ENCODE data around the gene TALDO1.

Gene TALDO1

DNA sequence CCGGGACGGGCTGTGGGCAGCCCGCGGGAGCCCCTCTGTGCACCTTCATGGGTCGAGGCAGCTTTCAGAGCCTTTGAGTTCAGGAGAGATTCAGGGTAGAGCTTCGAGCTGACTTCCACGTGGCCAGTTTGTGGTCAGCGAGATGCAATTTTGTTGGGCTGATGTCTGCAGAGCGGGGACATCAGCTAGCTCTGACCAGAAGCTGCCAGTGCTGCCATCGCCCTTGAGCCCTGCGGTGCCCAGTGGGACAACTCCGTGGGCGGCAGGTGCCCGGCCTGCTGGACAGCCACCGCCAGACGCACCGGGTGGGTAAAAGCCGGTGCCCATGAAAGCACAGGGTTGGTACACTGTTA, 719 bp downstream of the TALDO1 start:
- Histone ChIP-seq H3K4me1 (ENCODE audit: insufficient read depth, low read length) (peaks cover 16% of the 10 kb centered on the region), H3K36me3 (ENCODE audit: insufficient read depth, low read length) (no peaks in the 10 kb centered on the region), H3K27me3 (ENCODE audit: control insufficient read depth in 1 of 2, insufficient read depth in 2 of 2, low read length in 2 of 2) (no peaks in the 10 kb centered on the region), H3K4me3 (ENCODE audit: low read depth in 1 of 2, low read length in 2 of 2) (peak overlapping the region; percentile 71 to 80), H3K27ac (ENCODE audit: low read depth, low read length) (peak overlapping the region; percentile 32), H3K9me3 (ENCODE audit: low read length) (no peaks in the 10 kb centered on the region), H3K9ac (ENCODE audit: low read length) (no peak overlapping the region)

GRCh38 chr11:749731-750130, 2.5 kb downstream of the TALDO1 start:
- no peaks in the 10 kb centered on the region for H3K27me3 ChIP-seq (ENCODE audit: control insufficient read depth in 1 of 2, insufficient read depth in 2 of 2, low read length in 2 of 2)
- H3K36me3 ChIP-seq (ENCODE audit: insufficient read depth, low read length) = no peaks in the 10 kb centered on the region
- peaks cover 16% of the 10 kb centered on the region for H3K4me1 ChIP-seq (ENCODE audit: insufficient read depth, low read length)
- no peak overlapping the region for H3K27ac ChIP-seq (ENCODE audit: low read depth, low read length)
- no peak overlapping the region for H3K4me3 ChIP-seq (ENCODE audit: low read depth in 1 of 2, low read length in 2 of 2)
- H3K9ac ChIP-seq (ENCODE audit: low read length) = no peak overlapping the region
- H3K9me3 ChIP-seq (ENCODE audit: low read length) = no peaks in the 10 kb centered on the region

GRCh38 chr11:760236-760635, 13.0 kb downstream of the TALDO1 start:
- Histone ChIP-seq H3K4me1 (ENCODE audit: insufficient read depth, low read length) (no peaks in the 10 kb centered on the region), H3K9me3 (ENCODE audit: low read length) (no peaks in the 10 kb centered on the region), H3K27me3 (ENCODE audit: control insufficient read depth in 1 of 2, insufficient read depth in 2 of 2, low read length in 2 of 2) (no peaks in the 10 kb centered on the region), H3K9ac (ENCODE audit: low read length) (no peak overlapping the region), H3K4me3 (ENCODE audit: low read depth in 1 of 2, low read length in 2 of 2) (no peak overlapping the region), H3K36me3 (ENCODE audit: insufficient read depth, low read length) (peaks cover 59% of the 10 kb centered on the region), H3K27ac (ENCODE audit: low read depth, low read length) (no peak overlapping the region)

DNA sequence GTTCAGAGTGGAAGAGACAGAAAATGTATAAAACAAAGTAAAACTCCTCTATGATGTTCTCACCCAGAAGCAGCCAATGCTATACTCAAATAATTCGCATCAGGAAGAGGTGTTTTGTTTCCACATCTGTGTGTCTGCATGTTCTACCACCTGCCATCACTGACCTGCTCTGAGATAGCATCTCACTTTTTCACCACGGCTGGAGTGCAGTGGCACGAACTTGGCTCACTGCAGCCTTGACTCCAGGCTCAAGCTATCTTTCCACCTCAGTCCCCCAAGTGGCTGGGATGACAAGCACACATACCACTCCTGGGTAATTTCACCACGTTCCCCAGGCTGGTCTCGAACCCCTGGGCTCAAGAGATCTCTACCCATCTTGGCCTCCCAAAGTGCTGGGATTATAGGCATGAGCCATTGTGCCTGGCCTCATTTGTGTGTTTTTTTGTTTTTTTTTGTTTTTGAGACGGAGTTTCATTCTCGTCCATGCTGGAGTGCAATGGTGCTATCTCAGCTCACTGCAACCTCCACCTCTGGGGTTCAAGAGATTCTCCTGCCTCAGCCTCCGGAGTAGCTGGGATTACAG, 14.4 kb downstream of the TALDO1 start:
- H3K9me3 ChIP-seq (ENCODE audit: low read length) = no peaks in the 10 kb centered on the region
- no peaks in the 10 kb centered on the region for H3K27me3 ChIP-seq (ENCODE audit: control insufficient read depth in 1 of 2, insufficient read depth in 2 of 2, low read length in 2 of 2)
- H3K27ac ChIP-seq (ENCODE audit: low read depth, low read length) = no peak overlapping the region
- H3K4me1 ChIP-seq (ENCODE audit: insufficient read depth, low read length) = no peaks in the 10 kb centered on the region
- no peak overlapping the region for H3K4me3 ChIP-seq (ENCODE audit: low read depth in 1 of 2, low read length in 2 of 2)
- H3K9ac ChIP-seq (ENCODE audit: low read length) = no peak overlapping the region
- peaks cover 61% of the 10 kb centered on the region for H3K36me3 ChIP-seq (ENCODE audit: insufficient read depth, low read length)

- Histone ChIP-seq H3K4me3 (ENCODE audit: low read depth in 1 of 2, low read length in 2 of 2) (no peak overlapping the region), H3K9me3 (ENCODE audit: low read length) (no peaks in the 10 kb centered on the region), H3K4me1 (ENCODE audit: insufficient read depth, low read length) (no peaks in the 10 kb centered on the region), H3K9ac (ENCODE audit: low read length) (no peak overlapping the region), H3K27me3 (ENCODE audit: control insufficient read depth in 1 of 2, insufficient read depth in 2 of 2, low read length in 2 of 2) (no peaks in the 10 kb centered on the region), H3K27ac (ENCODE audit: low read depth, low read length) (no peak overlapping the region), H3K36me3 (ENCODE audit: insufficient read depth, low read length) (peaks cover 62% of the 10 kb centered on the region)
Observed at GRCh38 chr11:762421-763072, 15.3 kb downstream of the TALDO1 start.

- Histone ChIP-seq H3K4me3 (ENCODE audit: low read depth in 1 of 2, low read length in 2 of 2) (no peak overlapping the region), H3K27me3 (ENCODE audit: control insufficient read depth in 1 of 2, insufficient read depth in 2 of 2, low read length in 2 of 2) (no peaks in the 10 kb centered on the region), H3K9ac (ENCODE audit: low read length) (no peak overlapping the region), H3K9me3 (ENCODE audit: low read length) (no peaks in the 10 kb centered on the region), H3K4me1 (ENCODE audit: insufficient read depth, low read length) (no peaks in the 10 kb centered on the region), H3K36me3 (ENCODE audit: insufficient read depth, low read length) (peaks cover 60% of the 10 kb centered on the region), H3K27ac (ENCODE audit: low read depth, low read length) (no peak overlapping the region)
Observed at GRCh38 chr11:763073-763463, 15.8 kb downstream of the TALDO1 start.

DNA sequence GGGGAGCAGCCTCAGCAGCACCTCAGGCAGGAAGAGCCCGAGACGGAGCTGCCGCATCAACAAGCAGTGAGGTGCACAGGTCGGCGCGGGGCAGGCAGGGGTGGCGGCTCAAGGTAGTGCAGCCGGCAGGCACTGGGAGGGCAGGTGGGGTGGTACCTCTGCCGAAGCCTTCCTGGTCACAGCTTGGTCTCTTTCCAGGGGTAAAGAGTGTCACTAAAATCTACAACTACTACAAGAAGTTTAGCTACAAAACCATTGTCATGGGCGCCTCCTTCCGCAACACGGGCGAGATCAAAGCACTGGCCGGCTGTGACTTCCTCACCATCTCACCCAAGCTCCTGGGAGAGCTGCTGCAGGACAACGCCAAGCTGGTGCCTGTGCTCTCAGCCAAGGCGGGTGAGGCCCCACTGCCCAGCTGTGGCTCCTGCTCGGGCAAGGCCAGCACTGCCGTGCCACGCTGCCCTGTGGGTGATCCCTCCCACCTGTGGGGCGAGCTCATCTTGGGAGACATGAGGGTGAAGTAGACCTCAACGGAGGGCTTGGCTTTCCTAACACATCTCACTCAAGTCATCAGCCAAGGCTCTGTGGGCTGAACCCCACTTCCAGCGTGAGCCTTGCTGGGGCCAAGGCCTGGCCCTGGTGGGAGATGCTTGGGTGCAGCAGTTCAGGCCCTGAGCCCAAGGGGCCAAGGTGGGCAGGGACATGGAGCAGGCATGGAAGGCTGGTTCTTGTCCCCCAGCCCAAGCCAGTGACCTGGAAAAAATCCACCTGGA, 16.5 kb downstream of the TALDO1 start:
- H3K9me3 ChIP-seq (ENCODE audit: low read length) = no peaks in the 10 kb centered on the region
- no peak overlapping the region for H3K4me3 ChIP-seq (ENCODE audit: low read depth in 1 of 2, low read length in 2 of 2)
- H3K4me1 ChIP-seq (ENCODE audit: insufficient read depth, low read length) = no peaks in the 10 kb centered on the region
- no peak overlapping the region for H3K9ac ChIP-seq (ENCODE audit: low read length)
- H3K27me3 ChIP-seq (ENCODE audit: control insufficient read depth in 1 of 2, insufficient read depth in 2 of 2, low read length in 2 of 2) = no peaks in the 10 kb centered on the region
- no peak overlapping the region for H3K27ac ChIP-seq (ENCODE audit: low read depth, low read length)
- H3K36me3 ChIP-seq (ENCODE audit: insufficient read depth, low read length) = peaks cover 60% of the 10 kb centered on the region

- no peak overlapping the region for H3K4me3 ChIP-seq (ENCODE audit: low read depth in 1 of 2, low read length in 2 of 2)
- no peak overlapping the region for H3K9ac ChIP-seq (ENCODE audit: low read length)
- no peak overlapping the region for H3K27ac ChIP-seq (ENCODE audit: low read depth, low read length)
- H3K27me3 ChIP-seq (ENCODE audit: control insufficient read depth in 1 of 2, insufficient read depth in 2 of 2, low read length in 2 of 2) = no peaks in the 10 kb centered on the region
- H3K9me3 ChIP-seq (ENCODE audit: low read length) = no peaks in the 10 kb centered on the region
- H3K36me3 ChIP-seq (ENCODE audit: insufficient read depth, low read length) = peaks cover 57% of the 10 kb centered on the region
- no peaks in the 10 kb centered on the region for H3K4me1 ChIP-seq (ENCODE audit: insufficient read depth, low read length)
Observed at GRCh38 chr11:764322-765024, 17.2 kb downstream of the TALDO1 start.

DNA sequence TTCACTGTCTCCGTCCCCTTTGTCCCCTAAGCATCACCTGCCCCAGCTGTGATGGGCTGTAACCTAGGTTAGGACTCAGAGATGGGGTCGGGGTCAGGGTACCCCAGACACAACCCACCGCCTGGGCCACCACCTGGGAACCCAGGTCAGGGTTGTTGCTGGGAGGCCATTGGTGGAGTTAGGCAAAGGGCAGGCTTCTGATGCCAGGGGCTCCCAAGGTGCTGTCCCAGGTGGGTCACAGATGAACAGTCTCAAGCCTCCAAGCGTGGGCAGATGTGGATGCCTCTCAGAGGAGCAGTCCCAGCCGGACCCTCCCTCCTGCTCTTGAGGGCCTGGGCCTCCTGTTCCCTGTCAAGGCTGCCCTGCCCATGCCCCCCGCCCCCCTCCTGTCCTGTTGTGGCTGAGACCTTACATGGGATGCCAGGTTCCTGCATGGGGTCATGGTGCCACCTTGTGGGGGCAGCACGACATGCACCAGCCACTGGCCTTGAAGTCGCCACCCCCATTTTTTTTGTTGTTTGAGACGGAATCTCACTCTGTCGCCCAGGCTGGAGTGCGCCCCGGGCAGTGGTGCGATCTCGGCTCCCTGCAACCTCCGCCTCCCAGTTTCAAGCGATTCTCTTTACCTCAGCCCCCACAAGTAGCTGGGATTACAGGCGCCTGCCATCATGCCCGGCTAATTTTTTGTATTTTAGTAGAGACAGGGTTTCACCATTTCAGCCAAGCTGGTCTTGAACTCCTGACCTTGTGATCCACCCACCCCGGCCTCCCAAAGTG, 17.9 kb downstream of the TALDO1 start:
- no peak overlapping the region for H3K27ac ChIP-seq (ENCODE audit: low read depth, low read length)
- no peak overlapping the region for H3K9ac ChIP-seq (ENCODE audit: low read length)
- no peaks in the 10 kb centered on the region for H3K9me3 ChIP-seq (ENCODE audit: low read length)
- H3K4me3 ChIP-seq (ENCODE audit: low read depth in 1 of 2, low read length in 2 of 2) = no peak overlapping the region
- H3K4me1 ChIP-seq (ENCODE audit: insufficient read depth, low read length) = no peaks in the 10 kb centered on the region
- peaks cover 54% of the 10 kb centered on the region for H3K36me3 ChIP-seq (ENCODE audit: insufficient read depth, low read length)
- no peaks in the 10 kb centered on the region for H3K27me3 ChIP-seq (ENCODE audit: control insufficient read depth in 1 of 2, insufficient read depth in 2 of 2, low read length in 2 of 2)

GRCh38 chr11:765802-766091, 18.5 kb downstream of the TALDO1 start:
- Histone ChIP-seq H3K4me1 (ENCODE audit: insufficient read depth, low read length) (no peaks in the 10 kb centered on the region), H3K9ac (ENCODE audit: low read length) (no peak overlapping the region), H3K9me3 (ENCODE audit: low read length) (no peaks in the 10 kb centered on the region), H3K27me3 (ENCODE audit: control insufficient read depth in 1 of 2, insufficient read depth in 2 of 2, low read length in 2 of 2) (no peaks in the 10 kb centered on the region), H3K4me3 (ENCODE audit: low read depth in 1 of 2, low read length in 2 of 2) (no peak overlapping the region), H3K27ac (ENCODE audit: low read depth, low read length) (no peak overlapping the region), H3K36me3 (ENCODE audit: insufficient read depth, low read length) (peaks cover 56% of the 10 kb centered on the region)

Data from muscle layer of colon (tissue), 2 donors.